ENCODE results near the gene SLC44A1.

SLC44A1 gene

GRCh38 chr9:105244003-105244733 is at the start of gene SLC44A1:
Gene SLC44A1 (plus strand): TSS chr9:105244651. CDS start chr9:105244869, 218 bp downstream.
- peak; percentile 86 to 93 for DNase-seq (ENCODE audit: low read depth in 1 of 2, low spot score in 1 of 2)

- no peak for DNase-seq (ENCODE audit: low read depth in 1 of 2, low spot score in 1 of 2)
These were observed 49.2 kb upstream of the SLC44A1 start for GRCh38 chr9:105195259-105195658.

GRCh38 chr9:105198023-105198422 is 46.4 kb upstream of the SLC44A1 start:
- no peak for DNase-seq (ENCODE audit: low read depth in 1 of 2, low spot score in 1 of 2)

- no peak for DNase-seq (ENCODE audit: low read depth in 1 of 2, low spot score in 1 of 2)
These were observed 45.6 kb upstream of the SLC44A1 start for GRCh38 chr9:105198865-105199264.

DNA sequence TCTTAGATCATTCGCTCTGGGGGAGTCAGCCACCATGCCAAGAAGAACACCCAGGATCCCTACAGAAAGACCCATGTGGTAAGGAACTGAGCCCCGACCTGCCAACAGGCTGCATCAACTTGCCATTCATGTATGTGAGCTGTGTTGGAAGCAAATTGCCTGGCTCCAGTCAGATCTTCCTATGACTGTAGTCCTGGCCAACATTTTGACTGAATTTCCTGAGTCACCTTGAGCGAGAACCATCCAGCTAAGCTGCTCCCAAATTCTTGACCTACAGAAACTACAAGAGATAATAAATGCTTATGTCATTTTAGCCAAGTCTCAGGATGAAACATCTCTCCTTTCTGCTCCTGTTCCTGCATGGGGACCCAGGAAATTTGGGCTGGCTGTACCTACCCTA is 40.0 kb upstream of the SLC44A1 start:
- no peak for DNase-seq (ENCODE audit: low read depth in 1 of 2, low spot score in 1 of 2)

DNA sequence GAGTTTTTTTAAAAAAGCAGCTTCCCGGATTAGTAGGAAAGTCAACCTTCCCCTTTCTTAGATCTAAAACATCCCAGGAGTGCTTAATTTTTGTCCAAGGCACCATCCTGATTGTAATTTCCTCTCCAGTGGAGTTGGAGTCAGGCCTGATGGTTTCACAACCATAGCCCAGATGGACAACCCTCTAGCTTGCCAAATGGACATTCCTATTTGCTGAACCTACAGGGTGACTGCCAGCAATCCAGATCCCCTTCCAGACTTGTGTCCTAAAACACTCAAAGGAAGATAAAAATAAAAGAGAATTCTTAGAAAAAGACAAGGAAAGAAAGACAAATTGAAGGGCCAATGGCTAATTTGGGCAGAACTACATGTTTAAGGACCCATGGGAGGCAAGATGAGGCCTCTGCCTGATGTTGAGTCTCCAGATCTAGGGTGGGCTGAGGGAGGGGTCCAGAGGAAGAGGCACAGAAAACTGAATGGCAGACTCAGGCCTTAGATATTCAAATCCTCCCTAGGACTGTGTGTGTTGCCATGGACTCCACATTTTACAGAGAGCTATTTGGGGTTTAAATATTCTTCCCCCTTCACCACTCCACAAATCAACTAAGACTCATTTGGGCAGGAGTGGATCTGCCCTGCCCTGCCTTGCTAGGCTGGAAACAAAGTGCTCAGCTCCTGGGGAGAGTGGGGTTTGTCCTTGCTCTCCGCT is 38.5 kb upstream of the SLC44A1 start:
- DNase-seq (ENCODE audit: low read depth in 1 of 2, low spot score in 1 of 2), result no peak

- no peak for DNase-seq (ENCODE audit: low read depth in 1 of 2, low spot score in 1 of 2)
These were observed 38.0 kb upstream of the SLC44A1 start for GRCh38 chr9:105206496-105206820.

- no peak for DNase-seq (ENCODE audit: low read depth in 1 of 2, low spot score in 1 of 2)
These were observed 37.4 kb upstream of the SLC44A1 start for GRCh38 chr9:105206821-105207699.

- no peak for DNase-seq (ENCODE audit: low read depth in 1 of 2, low spot score in 1 of 2)
These were observed 27.8 kb upstream of the SLC44A1 start for GRCh38 chr9:105216440-105217178.

DNA sequence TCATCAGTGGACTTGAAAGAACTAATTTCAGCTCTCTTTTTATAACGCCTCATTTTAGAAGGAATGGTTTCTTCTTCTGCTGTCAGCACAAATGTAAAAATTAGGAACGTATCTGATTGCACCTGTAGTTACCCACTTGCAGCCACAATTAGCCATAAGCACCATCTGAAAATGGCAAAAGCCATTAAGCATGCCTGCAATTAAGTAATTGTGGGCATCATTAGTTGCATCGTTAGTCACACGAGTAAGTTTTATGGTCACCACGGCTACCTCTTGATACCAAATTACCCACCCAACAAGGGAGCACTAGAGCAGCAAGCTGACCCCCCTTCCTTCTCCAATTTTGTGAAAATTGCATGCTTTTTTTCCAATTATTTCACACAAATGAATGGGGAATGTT is 25.8 kb upstream of the SLC44A1 start:
- no peak for DNase-seq (ENCODE audit: low read depth in 1 of 2, low spot score in 1 of 2)

DNA sequence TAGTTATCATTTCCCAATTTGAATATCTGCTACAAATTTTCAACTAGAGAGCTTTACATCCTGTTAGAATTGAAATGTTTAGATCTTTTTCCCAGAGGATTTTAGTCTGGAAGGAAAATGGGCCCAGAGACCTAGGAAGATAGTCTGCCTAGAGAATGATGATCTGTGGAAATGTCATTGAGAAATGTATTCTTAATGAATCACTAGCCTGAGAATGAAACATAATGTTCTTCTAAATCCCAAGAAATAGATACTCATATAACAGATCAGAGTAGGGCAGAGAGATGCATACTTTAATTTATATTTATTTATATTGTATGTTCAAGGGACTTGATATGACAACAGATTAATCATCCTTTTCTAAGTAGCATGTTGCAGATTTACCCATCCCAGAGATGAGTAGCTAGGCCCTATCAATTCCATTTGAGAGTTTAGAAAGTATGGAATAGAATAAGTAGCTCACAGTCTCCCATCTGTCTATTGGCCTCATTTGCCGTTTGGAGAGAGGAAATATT is 25.1 kb upstream of the SLC44A1 start:
- DNase-seq (ENCODE audit: low read depth in 1 of 2, low spot score in 1 of 2), result no peak

GRCh38 chr9:105220451-105220850 is 24.0 kb upstream of the SLC44A1 start:
- DNase-seq (ENCODE audit: low read depth in 1 of 2, low spot score in 1 of 2), result no peak

GRCh38 chr9:105223544-105224140 is 20.8 kb upstream of the SLC44A1 start:
- no peak for DNase-seq (ENCODE audit: low read depth in 1 of 2, low spot score in 1 of 2)

GRCh38 chr9:105226055-105226454 is 18.4 kb upstream of the SLC44A1 start:
- DNase-seq (ENCODE audit: low read depth in 1 of 2, low spot score in 1 of 2), result no peak

DNA sequence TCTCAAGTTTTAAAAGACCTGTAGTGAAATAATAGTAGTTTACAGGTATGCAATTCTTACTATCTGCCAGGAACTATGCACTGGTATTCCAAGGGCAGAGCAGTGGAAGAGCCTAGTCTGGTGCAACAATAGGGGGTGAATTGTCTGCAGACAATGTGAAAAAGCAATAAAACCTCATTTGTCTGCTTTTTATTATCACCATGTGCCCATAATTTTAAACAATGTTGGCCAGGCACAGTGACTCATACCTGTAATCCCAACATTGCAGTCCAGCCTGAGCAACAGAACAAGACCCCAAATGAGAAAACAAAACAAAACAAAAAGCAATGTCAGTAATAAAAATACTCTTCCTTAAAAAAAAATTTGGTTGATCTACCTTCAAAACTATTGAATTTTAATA is 12.2 kb upstream of the SLC44A1 start:
- DNase-seq (ENCODE audit: low read depth in 1 of 2, low spot score in 1 of 2), result no peak

DNA sequence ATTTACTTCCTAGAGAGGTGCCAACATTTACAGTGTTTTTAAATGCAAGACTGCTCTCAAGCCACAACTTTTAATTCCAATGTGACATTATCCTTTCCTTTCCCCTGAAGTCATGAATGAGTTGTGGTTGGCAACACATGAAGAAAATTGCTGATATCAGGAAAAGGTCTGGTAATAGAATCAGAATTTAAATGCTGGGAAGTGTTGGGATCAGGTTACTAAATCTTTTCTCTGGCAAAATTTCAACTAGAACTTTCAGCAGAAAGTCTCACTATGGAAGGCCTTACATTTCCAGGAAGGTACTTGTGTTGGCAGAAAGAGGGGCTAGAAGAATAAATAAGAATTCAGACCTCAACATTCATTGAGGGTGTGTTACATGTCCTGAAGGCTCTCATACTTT is 10.6 kb upstream of the SLC44A1 start:
- no peak for DNase-seq (ENCODE audit: low read depth in 1 of 2, low spot score in 1 of 2)

DNA sequence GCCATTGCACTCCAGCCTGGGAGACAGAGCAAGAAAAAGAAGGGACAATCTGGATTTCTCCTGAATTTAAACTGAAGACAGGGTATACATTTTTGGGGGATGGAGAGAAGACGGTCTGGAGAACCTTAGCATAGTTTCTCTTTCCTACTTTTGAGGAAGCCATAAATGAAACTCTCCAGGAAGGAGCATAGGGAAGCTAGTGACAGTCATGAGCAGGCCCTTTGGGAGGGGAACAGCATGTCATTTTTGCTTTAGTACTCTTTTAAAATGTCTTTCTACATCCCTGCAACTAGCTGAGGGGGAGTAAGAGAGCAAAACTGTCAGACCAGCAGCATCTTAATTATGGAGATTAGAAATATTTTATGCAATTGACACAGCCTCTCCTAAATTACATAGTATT is 8.2 kb upstream of the SLC44A1 start:
- no peak for DNase-seq (ENCODE audit: low read depth in 1 of 2, low spot score in 1 of 2)

DNA sequence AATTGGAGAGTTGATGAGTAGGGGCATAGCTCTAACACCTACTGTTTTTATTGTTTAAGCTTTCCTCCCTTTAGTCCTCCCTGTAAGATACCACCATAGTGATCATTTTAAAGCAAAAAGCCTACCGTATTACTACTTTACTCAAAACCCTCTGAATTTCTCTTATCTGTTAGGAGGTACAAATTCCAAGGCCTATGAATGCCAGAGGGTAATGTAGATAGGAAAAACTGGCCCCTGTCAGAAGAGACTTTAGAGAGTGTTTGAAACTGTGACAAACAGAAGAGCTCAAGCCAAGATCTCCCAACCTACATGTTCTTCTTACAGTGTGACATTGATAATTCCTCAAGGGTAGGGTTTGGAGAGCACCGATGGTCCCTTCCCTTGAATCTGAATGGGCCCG is 7.2 kb upstream of the SLC44A1 start:
- no peak for DNase-seq (ENCODE audit: low read depth in 1 of 2, low spot score in 1 of 2)

DNA sequence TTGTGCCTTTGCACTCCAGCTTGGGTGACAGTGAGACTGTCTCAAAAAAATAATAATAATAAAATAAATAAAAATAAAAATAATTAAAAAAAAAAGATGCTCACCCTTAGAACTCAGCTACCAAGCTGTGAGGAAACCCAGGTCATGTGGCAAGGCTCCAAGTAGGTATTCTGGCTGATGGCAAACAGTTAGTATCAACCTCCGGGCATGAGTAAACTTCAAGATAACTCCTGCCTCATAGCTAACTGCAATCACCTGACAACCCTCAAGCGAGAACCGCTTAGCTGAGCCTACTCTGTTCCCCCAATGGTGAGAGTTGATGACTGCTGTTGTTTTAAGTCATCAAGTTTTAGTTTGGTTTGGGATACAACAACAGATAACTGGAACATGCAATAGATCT is 6.1 kb upstream of the SLC44A1 start:
- DNase-seq (ENCODE audit: low read depth in 1 of 2, low spot score in 1 of 2), result no peak

- DNase-seq (ENCODE audit: low read depth in 1 of 2, low spot score in 1 of 2), result no peak
These were observed 3.0 kb upstream of the SLC44A1 start for GRCh38 chr9:105241356-105242043.
